GM18909 (cell line): ENCODE measurements around the gene PTPRU.

Experiments used
- ATAC-seq: cut with Tn5 transposase; IDR thresholded peaks from one replicate; pipeline ENCODE4 v1.9.1; 2021; ENCODE audit warnings: mild to moderate bottlenecking; ENCODE audit not compliant: unreplicated experiment, poor library complexity

Gene PTPRU

DNA sequence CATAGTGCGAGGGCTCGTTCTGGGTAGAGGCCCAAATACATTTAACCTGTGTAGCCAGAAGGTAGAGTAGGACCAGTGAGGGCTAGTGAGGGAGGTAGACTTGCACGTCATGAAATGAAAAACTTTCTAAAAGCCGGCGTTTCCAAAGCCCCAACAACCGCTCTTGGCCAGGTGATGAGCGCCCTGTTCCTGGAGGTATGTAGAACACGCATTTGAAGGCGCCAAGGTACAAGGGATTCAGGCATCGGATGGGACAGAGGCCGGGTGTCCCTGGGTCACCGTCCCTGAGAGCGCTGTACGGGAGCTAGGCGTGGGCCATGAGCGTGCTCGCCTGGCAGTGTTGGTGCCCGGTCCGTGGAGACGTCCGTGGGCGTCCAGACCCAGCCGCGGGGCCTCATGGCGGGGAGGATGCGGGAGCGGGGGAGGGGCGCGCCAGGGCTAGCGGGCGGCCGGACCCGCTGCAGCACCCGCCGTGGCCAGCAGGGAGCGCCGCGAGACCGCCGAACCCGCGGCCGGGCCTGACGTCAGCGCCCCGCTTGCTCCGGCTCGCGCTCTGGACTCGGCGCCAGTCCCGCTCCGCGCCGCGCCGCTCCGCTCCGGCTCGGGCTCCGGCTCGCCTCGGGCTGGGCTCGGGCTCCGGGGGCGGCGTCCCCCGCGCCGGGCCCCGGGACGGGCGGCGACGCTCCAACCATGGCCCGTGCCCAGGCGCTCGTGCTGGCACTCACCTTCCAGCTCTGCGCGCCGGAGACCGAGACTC lies at the start of gene PTPRU:
TSS of gene PTPRU (plus strand) at position 568 of the 757 bp plus-strand sequence. CDS start at position 691, 123 bp downstream.
- peak; percentile 73 for ATAC-seq

DNA sequence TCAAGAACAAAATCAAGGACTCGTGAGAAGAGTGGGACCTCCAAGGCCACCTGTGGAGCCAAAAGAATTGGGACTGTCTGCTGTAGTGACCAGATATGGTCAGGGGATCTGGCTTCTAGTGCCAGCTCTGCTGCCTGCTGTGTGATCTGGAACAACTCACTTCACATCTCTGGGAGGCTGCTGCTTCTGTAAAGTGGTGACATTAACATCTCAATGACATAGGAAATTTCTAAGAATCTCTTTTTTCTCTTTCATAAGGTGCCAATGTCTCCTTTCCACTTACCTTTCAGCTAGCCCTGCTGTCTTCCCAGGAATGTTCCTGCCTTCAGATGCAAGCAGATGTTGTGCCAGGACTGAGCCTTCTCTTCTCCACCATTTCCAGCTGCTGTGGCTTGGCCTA lies 49.6 kb upstream of the PTPRU start:
- no peak for ATAC-seq

DNA sequence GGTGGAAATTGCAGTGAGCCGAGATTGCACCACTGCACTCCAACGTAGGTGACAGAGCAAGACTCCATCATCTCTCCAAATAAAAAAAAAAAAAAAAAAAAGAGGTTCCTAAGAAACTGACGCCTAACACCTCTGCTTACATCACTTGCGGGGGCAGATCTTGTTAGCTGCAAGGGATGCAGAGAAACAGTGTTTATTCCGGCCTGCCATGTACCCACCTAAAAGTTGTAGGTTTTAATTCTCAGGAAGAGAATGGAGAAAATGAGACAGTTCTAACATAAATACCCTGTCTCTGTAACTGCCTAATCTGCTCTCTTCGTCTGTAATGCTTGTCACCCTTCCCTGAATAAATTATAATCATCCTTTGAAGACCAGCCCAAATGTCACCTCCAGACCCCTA lies 45.6 kb upstream of the PTPRU start:
- no peak for ATAC-seq

DNA sequence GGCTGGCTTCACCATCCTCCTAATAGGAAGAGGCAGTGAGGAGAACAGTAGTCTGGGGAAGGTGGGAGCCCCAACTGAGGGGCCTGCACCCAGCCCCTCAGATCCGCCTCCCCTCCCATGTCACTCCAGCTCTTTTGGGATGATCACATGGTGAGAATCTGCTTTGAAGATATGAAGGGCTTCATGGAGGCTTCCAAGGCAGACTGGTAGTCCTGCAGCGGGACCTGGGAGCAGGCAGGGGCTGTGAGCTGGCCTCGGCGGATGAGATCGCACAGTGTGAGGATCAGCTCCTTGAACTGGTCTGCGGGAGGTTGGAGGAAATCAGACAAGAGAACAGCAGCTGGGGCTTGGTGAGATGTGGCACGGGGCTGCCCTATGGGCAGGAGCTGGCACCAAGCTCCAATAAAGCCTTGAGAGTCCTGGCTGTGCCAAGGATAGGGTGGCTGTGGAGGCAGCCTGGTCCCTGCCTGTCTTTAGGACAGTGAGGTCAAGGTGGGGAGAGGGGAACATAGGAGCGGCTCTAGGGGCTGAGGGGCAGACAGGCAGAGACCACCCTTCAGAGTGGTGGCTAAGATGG lies 42.4 kb upstream of the PTPRU start:
- no peak for ATAC-seq

DNA sequence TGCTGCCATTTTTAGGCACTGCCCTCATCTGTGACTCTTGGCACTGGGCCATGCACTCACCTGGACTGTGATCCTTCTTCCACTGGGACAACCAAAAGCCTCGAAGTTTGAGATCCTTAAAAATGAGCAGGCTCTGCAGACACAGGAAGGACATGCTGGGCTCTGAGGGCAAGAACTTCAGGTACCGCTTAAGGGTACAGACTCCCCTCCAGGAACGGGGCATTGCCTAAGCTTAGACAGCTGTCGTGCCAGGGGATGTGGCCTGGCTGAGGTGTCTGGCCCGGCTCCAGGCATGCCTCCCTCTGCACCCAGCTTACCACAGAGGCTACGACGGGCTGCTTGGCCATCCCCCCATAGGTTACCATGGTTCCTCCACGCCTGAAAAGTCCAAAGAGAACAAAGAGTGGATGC lies 40.4 kb upstream of the PTPRU start:
- no peak for ATAC-seq

DNA sequence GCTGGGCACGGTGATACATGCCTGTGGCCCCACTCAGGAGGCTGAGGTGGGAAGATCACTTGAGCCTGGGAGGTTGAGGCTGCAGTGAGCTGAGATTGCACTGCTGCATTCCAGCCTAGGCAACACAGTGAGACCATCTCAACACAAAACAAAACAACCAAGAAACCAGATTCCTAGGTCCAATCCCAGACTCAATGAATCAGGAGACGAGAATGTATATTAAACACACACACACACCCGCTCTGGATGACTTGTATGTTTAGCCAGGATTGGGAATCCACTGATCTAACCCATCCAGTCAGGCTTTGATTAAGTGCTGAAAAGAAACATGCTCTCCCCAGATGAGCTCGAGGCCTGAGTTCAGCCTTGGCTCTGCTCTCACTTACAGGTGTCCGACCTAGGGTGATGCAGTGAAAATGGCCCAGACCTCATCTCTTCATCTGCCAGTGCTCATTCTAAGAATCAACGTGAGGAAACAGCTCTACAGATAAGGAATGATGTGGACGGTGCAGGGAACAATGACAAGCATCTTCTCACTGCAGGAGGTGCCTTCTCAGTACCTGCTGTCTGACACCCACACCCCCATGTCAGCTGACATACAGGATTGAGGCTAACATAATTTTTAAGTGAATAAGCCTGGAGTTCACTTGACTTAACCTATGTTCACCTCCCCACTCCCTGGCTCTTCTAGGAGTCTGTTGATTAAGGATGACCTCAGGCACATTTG lies 39.3 kb upstream of the PTPRU start:
- no peak for ATAC-seq

DNA sequence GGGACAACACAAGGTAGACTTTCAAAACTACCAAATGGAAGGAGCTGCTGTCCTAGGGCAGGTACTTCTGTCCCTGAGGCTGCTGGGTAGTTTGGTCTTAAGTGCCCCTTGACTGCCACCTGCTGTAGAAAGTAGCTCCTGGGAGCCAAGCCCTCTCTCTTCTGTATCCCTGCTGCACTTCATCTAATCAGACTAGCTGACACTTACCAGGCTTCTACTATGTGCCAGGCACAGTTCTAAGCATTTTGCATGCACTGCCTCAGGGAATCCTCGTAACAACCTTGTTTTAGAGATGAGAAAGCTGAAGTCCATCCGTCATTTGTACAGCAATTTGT lies 38.8 kb upstream of the PTPRU start:
- no peak for ATAC-seq

DNA sequence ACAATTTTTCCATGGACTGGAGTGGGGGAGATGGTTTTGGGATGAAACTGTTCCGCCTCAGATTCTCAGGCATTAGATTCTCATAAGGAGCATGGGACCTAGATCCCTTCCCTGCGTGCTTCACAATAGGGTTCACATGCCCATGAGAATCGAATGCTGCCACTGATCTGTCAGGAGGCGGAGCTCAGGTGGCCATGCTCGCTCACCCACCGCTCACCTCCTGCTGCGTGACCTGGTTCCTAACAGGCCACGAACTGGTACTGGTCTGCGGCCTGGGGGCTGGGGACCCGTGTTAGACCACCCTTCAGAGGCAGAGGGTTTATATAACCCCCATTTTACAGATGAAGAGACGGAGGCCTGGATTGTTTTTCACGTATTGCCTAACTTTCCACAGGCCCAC lies 38.3 kb upstream of the PTPRU start:
- no peak for ATAC-seq

DNA sequence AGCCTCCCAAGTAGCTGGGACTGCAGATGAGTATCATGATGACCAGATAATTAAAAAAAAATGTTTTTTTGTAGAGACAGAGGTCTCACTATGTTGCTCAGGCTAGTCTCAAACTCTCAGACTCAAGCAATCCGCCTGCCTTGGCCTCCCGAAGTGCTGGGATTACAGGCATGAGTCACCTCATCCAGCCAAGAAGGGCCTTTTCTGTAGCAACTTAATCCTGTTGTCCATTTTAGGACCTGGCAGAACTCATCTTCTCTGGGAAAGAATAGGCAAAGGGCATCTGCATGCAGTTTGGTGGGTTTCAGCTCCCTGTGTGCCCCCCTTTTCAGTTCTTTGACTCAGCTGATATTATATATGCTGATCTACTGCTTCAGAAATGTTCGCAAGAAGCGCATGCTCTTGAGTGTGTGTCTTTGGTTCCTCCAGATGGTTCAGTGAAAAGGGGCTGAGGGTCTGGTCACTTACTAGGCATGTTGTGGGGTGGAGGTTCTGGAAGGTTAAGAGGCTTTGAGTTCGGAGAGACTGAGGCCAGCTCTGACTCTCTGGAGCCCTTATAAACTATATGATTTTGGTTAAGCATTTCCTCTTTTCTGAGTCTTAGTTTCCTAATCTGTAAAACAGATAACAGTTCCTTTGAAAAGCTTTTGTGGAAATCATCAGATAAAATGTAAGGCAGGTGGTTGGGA lies 35.3 kb upstream of the PTPRU start:
- no peak for ATAC-seq

DNA sequence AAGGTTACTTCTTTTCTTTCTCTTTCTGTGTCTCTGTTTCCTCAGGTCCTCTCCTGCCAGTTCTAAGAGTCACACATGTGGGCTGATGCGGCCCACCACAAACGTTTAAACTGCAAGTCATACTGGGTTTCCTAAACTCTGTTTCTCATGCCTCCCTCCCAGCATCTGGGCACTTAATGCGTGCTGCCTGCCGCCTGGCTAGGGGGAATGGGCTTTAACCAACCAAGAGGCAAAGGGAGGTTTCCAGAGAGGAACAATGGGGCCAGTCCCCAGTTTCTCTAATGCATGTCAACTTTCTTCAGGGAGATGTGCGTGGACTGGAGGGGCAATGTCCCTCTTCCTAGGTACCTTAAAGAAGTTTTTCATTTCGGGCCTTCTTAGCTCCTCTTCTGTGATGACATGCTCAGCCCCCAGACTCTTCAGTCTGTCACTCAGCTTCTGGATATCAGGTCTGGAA lies 34.7 kb upstream of the PTPRU start:
- no peak for ATAC-seq

DNA sequence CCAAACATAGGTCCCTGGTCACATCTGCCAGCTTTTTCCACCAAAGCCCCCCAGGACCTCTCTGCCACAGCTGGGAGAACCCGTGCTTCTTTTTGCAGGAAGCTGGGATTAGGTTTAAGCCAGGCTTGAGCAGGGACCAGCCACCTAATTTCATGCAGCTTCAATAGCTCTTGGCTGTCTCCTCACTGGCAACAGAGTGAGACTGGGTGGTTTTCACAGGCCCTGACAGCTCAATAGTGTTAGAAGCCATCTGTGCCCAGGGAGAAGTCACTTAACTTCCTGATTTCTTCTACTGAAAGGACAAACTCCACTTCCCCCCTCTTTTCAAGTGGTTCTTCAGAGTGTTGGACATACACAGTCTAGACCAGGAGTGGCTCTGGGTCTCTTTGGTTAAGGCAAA lies 34.3 kb upstream of the PTPRU start:
- no peak for ATAC-seq

DNA sequence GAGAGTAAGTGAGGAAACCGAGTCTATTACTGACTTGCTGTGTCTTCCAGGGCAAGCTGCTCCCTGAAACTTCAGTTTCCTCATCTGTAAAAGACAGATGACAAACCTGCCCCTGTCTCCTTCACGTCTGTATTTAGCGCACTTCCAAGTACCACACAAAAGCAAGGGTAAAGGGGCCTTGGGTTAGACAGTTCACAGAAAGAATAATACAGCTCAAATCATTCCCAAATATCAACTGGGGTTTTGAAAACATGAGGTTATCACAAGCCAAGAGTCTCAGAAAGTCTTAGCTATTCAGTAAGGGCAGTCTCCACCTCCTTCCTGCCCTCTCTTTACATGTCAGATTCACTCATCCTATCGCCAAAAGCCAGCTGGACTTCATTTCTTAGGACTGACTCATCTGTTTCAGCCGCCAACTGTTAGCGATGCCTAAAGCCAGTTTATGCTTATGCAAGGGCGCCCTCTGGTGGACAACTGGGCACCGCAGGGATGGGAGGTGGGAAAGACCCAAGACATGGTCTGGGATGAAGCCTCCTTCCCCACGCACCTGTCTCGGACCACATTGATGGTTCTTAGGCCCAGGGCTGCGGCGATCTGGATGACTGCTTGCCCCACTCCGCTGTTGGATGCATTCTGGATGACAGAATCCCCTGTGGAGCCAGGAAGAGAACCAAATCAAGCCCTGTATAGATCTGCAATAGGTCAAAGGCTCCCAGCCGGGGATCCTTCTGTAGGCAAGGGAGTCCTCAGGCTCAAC lies 33.6 kb upstream of the PTPRU start:
- ATAC-seq, result no peak

DNA sequence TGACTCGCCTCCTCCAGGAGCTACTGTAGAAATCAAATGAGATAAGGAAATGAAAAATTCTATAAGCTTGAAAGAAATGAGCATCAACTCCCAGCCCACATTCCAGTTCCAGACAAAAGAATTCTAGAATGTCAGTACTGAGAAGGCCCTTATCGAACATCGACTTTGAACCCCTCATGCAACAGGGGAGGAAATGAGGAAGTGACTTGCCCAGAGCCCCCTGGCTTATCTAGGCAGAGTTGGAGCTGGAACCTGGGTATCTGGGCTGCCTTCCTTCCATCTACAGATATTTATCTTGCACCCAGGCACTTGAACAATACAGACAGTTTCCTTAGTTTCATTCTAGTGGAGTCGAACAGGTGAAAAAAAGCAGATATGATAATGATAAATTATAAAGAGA lies 27.9 kb upstream of the PTPRU start:
- no peak for ATAC-seq

DNA sequence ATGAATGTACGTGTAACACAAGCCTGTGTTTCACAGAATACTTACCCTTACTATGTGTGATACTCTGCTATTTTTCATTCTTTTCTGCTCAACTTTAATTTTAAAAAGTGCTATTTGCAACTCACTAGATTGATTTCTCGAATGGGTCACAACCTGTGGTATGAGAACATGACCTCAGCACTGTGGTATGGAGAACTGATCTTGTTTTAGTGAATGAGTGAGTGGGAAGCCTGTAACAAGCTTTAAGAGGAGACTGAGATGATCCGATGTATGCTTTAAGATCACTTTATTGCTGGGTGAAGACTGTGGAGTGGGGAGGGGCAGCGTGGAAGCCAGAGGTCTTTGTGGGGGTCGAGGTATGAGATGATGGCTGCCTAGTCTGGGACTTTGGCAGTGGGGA lies 27.1 kb upstream of the PTPRU start:
- no peak for ATAC-seq

DNA sequence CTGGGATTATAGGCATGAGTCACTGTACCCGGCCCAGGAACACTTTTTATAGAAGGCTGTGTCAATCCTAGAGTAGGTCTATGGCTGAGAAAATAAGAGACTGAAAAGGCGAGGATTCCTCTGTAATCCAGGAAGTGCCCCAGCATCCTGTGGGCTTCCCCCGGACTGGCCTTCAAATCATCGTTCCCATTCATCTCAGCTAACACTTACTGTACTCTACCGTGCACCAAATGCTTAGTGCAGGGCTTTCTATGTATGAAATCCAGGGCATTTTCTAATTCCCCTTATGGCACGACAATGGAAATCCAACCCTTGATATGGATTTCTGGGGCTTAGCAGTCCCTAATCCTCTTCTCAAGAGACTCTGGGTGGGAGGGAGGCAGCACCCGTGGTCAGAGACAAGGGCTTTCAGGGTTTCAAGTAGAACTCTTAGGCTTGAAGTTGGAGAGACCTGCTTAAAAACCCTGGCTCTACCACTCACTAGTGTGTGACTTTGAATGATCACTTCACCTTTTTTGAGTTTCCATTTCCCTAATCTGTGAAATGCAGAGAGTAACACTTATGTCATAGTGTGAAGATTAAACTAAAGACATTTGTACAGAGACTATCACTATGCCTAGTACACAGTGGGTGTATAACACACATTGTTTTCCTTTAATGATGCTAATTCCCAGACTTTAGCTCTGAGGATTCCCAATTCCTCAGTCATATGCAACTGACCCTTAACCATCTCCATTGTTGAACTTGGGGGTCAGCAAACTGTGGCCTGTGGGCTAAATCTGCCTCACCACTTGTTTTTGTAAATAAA lies 25.8 kb upstream of the PTPRU start:
- ATAC-seq, result no peak

DNA sequence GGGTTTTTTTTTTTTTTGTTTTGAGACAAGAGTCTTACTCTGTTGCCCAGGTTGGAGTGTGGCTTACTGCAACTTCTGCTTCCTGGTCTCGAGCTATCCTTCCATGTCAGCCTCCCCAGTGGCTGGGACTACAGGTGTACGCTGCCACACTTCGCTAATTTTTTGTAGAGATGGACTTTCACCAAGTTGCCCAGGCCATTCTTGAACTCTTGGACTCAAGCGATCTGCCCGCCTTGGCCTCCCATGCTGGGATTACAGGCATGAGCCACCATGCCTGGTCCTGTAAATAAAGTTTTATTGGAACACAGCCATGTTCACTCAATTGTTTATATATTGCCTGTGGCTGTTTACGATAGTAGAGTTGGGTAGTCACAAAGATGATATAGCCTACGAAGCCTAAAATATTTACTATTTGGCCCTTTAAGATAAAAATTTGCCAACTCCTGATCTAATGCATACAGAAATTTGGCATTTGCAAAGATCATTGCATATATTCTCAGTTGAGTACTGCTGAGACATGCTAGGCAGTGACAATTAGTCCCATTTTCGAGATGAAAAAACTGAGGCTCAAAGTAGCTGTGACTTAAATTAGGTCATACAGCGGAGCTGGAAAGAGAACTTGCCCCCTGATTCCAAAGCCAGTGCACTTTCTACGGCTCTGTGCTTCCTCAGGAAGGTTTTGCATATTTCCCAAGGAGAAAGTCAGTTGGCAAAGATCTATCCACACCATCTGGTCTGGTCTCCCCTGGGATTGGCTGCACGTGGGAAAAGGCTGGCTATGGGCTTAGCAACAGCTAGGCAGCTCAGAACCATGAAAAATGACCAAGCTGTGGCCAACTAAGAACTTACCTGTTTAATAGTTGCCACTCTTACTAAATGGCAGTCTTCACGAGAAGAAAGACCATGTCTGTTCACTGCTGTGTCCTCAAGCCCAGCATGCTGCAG lies 25.0 kb upstream of the PTPRU start:
- ATAC-seq, result no peak

DNA sequence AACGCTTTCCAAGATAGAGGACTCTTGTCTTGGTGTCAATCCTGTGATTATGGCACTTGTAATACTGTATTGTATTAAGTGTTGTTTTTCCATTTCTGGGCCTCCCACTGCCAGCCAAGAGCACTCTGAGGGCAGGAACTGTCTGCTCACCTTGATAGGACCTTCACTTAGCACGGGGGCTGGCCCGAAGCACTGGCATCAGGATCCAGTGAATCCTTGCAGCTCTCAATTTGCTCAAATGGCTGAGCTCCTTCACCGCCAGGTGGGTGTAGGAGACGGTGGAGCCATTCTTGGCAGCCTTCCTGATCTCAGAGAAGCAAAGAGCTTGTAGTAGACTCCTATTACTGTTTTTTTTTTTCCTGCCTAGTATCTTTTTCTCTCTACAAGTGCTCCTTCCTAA lies 23.3 kb upstream of the PTPRU start:
- no peak for ATAC-seq

DNA sequence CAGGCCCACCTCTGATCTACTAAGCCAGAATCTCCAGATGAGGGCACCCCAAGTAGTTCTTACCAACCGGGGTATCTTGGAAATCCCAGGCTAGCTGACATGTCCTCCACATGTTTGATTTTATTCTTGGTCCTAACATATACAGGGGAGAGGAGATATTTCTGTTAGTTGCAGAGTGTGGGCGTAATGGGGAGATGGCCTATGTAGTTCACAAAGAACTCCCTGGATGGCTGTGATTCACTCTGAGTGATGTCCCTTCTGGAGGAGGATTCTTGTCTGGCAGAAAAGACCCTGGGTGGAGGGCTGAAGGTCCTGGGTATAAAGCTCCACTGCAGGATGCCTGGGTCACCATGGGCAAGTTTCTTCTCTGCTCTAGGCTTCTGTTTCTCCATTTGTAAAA lies 18.7 kb upstream of the PTPRU start:
- ATAC-seq, result no peak
